T-helper 17 cell (primary cell): Measurements from ENCODE around the gene SECISBP2L. TPM values are rescaled to one million over a fixed set of nuclear protein-coding genes. Genes with fewer than 3 reads are reported as not detected.

Source experiments
- ATAC-seq: fragments of 150-1000 bp; cut with Tn5 transposase; 2 replicates; pipeline ENCODE4 v1.10.0; 2021; ENCODE audit warnings: mild to moderate bottlenecking, moderate library complexity
- DNase-seq, 3 donors: peaks; one replicate each; pipeline versions ENCODE4 v3.0.0 to v3.0.0-alpha.2; 2020 to 2021
- H3K9me3 ChIP-seq: one replicate; pipeline ENCODE4 v1.7.0; 2013; ENCODE audit warnings: low read length, mild to moderate bottlenecking; ENCODE audit not compliant: control insufficient read depth, poor library complexity, severe bottlenecking
- H3K27ac Mint-ChIP-seq: one replicate; pipeline ENCODE4 v1.8.0; 2022; ENCODE audit warnings: mild to moderate bottlenecking, moderate library complexity, mixed read lengths
- H3K27me3 Mint-ChIP-seq: one replicate; pipeline ENCODE4 v1.8.0; 2022; ENCODE audit warnings: mixed read lengths
- H3K36me3 Mint-ChIP-seq: one replicate; pipeline ENCODE4 v1.8.0; 2022; ENCODE audit warnings: low read depth, mixed read lengths
- H3K4me1 Mint-ChIP-seq: one replicate; pipeline ENCODE4 v1.8.0; 2022; ENCODE audit warnings: mild to moderate bottlenecking, mixed read lengths
- H3K4me3 Mint-ChIP-seq: one replicate; pipeline ENCODE4 v1.8.0; 2022; ENCODE audit warnings: mild to moderate bottlenecking, moderate library complexity, mixed read lengths
- total RNA-seq, 4 donors: library from RNA in 2 of 4; stranded (reverse) in 2 of 4; gene quantifications; one replicate each; pipeline ENCODE4 v1.2.3 and lab custom pipeline; 2022 to 2026

SECISBP2L gene, protein sequence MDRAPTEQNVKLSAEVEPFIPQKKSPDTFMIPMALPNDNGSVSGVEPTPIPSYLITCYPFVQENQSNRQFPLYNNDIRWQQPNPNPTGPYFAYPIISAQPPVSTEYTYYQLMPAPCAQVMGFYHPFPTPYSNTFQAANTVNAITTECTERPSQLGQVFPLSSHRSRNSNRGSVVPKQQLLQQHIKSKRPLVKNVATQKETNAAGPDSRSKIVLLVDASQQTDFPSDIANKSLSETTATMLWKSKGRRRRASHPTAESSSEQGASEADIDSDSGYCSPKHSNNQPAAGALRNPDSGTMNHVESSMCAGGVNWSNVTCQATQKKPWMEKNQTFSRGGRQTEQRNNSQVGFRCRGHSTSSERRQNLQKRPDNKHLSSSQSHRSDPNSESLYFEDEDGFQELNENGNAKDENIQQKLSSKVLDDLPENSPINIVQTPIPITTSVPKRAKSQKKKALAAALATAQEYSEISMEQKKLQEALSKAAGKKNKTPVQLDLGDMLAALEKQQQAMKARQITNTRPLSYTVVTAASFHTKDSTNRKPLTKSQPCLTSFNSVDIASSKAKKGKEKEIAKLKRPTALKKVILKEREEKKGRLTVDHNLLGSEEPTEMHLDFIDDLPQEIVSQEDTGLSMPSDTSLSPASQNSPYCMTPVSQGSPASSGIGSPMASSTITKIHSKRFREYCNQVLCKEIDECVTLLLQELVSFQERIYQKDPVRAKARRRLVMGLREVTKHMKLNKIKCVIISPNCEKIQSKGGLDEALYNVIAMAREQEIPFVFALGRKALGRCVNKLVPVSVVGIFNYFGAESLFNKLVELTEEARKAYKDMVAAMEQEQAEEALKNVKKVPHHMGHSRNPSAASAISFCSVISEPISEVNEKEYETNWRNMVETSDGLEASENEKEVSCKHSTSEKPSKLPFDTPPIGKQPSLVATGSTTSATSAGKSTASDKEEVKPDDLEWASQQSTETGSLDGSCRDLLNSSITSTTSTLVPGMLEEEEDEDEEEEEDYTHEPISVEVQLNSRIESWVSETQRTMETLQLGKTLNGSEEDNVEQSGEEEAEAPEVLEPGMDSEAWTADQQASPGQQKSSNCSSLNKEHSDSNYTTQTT
- total RNA-seq, result 10 to 100 TPM; 49.4 to 56.8 TPM
- 74.5 to 94.0 reads per million in 2 donors for total RNA-seq (lab: John Stamatoyannopoulos, UW)

DNA sequence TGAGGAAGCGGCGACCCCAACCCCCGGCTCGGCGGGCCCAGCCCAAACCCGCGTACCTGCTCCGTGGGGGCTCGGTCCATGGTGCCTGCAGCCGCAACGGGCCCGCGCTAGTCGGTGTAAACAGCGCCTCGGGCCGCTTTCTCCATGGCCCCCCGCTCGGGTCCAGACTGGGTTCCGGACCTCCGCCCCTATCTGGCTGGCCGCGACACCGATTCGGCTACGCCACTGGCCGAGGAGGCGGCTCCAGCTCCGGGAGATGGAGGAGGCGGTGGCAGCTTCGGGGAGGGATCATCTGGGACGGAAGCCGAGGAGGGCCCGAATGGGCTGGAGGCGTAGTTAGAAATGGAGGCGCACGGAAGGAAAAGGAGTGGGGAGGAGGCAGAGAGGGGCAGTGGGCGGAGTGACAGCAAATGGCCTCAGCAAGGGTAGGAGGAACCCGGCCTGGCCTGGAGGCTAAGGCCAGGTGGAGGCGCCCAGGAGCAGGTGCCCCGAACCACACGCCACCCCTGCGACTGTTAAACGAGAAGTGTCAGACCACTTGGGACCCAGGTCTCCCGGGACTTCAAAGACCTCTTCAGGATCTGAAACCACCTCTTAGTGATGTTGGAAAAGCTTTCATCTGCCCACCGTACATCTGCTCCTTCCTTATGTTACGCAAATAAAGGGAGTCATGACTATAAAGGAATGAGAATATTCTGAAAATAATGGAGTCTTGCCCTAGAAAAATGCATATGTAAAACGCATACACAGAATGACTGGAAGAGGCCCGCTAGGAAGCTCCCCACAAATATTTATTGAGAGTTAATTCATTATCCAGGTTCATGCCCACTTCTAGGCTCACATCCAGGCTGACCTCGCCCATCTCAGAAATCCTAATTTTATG is at the start of gene SECISBP2L:
SECISBP2L (minus strand) TSS at position 227 of the 883 bp plus-strand sequence; CDS start at position 80, 147 bp downstream.
- no peaks in the 10 kb centered on the region for H3K9me3 ChIP-seq
- Mint-ChIP-seq H3K27ac (peak within 1 kb of the TSS; percentile 78), H3K4me1 (peaks cover 24% of the 10 kb centered on the region), H3K27me3 (no peaks in the 10 kb centered on the region), H3K4me3 (peak within 1 kb of the TSS; percentile 97), H3K36me3 (peaks cover 2% of the 10 kb centered on the region)
- DNase-seq (peak; percentile 73 to 82 (median 81)), ATAC-seq (peak; percentile 95)

DNA sequence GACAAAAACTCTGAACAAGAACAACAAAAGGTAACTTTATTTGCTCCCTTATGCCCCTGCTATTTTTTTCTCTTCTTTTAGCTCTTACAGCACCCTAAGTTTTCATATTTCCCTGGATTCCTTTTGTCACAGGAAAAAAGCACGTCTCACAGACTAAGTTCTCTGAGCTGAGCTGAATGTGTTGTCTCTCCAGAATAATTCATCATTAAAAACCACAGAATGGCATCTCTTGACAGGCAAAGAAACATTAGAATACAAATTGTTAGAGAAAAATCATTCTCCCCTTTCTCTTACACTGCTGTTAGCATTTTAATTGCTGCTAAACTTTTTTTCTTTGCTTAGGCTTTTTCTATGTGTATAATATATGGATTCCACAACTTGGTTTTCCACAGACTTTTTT is 48.7 kb upstream of the SECISBP2L start:
- H3K4me1 Mint-ChIP-seq, result no peaks in the 10 kb centered on the region
- H3K4me3 Mint-ChIP-seq, result no peak overlapping the region
- peaks cover 2% of the 10 kb centered on the region for H3K36me3 Mint-ChIP-seq
- DNase-seq (no peak), ATAC-seq (no peak)
- H3K27me3 Mint-ChIP-seq, result no peaks in the 10 kb centered on the region
- H3K27ac Mint-ChIP-seq, result no peak overlapping the region
- H3K9me3 ChIP-seq, result no peaks in the 10 kb centered on the region

DNA sequence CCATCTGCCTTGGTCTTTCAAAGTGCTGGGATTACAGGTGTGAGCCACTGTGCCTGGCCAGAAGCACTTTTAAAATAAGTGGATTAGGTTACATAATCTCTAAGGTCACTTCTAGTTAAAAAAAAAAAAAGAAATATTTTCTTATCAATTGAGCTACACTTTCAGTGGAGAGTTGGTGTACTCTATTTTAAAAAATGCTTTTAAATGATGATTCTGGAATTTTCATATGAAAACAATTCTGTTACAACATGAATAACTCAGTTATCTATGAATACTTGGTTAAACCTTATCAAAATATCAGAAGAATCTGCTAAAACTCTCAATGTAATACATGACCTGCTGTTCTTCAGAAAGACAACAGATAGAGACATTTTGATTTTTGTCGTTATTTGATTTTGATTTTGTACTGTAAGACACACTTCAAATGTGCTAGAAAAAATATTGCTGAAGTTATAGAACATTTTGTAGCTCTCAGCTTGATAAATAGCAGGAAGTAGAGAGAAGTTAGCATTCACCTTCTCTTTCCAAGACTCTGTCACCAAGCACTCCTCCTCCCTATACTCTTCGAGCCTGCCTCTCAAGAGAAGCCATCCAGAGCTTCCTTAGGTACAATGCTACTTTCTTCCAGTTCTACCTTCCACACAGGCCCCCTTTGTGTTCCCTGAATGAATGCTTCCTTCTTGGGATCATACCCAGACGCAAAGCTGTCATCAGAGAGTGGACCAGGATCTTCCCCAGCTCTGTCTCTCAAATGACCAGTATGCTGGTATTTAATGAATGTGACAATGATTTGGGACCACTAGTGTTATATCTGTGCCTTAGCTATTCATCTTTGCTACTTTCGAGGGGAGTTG is 47.2 kb upstream of the SECISBP2L start:
- Mint-ChIP-seq H3K27ac (no peak overlapping the region), H3K27me3 (no peaks in the 10 kb centered on the region)
- DNase-seq, result no peak

DNA sequence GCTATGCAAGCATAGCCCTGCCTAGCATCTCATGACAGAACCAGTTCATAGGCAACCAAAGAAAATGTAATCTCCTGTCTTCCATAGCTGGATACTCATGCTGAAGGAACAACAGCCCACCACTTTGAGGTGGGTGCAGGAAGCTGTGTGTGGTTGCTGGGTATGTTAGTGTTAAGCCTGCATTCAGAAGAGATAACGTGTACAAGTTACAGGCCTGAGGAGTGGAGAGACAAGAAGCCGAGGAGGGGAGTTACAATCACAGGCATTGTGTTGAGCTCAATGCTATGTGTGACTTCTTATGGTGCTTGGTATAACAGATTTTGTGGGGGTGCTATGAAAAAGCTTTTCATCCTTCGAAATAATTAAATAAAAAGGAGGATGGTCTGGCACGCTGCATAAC is 42.8 kb upstream of the SECISBP2L start:
- no peaks in the 10 kb centered on the region for H3K9me3 ChIP-seq
- H3K27me3 Mint-ChIP-seq, result no peaks in the 10 kb centered on the region
- no peaks in the 10 kb centered on the region for H3K36me3 Mint-ChIP-seq
- no peak overlapping the region for H3K27ac Mint-ChIP-seq
- DNase-seq, result no peak
- ATAC-seq, result no peak
- H3K4me1 Mint-ChIP-seq, result no peaks in the 10 kb centered on the region
- no peak overlapping the region for H3K4me3 Mint-ChIP-seq

More for the DNA sequence above, 47.2 kb upstream of the SECISBP2L start:
- Mint-ChIP-seq H3K36me3 (peaks cover 2% of the 10 kb centered on the region), H3K4me3 (no peak overlapping the region), H3K4me1 (no peaks in the 10 kb centered on the region)
- no peak for ATAC-seq
- no peaks in the 10 kb centered on the region for H3K9me3 ChIP-seq

DNA sequence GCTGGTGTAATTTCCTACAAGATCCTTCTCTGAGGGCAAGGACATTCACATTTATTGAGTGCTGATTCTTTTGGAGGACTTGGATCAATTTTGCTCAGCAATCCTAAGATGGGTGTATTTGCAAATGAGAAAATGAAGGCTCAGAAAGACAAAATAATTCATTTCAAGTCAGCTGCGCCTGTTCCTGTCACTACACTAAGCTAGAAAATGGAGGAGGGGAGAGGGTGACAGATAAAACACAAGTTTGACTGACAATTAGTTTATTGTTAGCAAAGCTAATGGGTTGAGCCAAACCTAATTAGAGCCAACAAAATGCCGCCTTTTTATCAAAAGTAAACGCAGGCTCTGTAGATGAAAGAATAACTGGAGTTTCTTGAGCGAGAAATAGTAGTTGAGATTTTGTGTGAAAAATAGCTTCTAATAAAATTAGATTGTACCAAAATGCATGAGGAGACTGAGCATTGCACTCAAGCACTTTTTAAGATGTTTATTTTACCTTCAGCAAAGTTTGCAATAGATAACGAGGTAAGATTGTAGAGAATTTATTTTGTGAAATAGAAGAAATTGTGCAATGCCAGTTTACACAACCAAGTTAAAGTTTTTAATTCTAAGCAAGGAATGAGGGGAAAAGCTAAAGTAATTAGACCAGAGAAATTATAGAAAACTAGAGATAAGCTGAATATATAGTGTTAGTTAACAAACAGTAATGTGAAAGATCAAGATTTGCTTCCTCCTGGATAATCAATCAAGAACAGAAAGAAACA is 39.6 kb upstream of the SECISBP2L start:
- H3K4me3 Mint-ChIP-seq, result no peak overlapping the region
- ATAC-seq, result no peak
- no peaks in the 10 kb centered on the region for H3K27me3 Mint-ChIP-seq
- no peak for DNase-seq
- no peak overlapping the region for H3K27ac Mint-ChIP-seq
- H3K9me3 ChIP-seq, result no peaks in the 10 kb centered on the region
- H3K36me3 Mint-ChIP-seq, result no peaks in the 10 kb centered on the region
- no peaks in the 10 kb centered on the region for H3K4me1 Mint-ChIP-seq

DNA sequence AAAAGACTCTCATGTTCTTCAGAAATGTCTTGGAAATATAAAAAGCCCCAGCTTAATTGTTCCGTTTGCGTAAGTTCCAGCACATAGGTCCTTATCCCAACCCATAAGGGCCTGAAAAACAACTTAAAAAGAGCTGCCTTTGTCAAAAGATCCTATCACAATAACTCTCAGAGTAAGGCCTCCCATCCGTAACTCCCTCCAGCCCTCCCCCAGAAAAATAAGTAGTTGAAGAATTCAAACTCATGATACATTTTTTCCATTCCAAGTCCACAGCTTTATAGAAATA is 38.0 kb upstream of the SECISBP2L start:
- ATAC-seq, result no peak
- no peaks in the 10 kb centered on the region for H3K36me3 Mint-ChIP-seq

DNA sequence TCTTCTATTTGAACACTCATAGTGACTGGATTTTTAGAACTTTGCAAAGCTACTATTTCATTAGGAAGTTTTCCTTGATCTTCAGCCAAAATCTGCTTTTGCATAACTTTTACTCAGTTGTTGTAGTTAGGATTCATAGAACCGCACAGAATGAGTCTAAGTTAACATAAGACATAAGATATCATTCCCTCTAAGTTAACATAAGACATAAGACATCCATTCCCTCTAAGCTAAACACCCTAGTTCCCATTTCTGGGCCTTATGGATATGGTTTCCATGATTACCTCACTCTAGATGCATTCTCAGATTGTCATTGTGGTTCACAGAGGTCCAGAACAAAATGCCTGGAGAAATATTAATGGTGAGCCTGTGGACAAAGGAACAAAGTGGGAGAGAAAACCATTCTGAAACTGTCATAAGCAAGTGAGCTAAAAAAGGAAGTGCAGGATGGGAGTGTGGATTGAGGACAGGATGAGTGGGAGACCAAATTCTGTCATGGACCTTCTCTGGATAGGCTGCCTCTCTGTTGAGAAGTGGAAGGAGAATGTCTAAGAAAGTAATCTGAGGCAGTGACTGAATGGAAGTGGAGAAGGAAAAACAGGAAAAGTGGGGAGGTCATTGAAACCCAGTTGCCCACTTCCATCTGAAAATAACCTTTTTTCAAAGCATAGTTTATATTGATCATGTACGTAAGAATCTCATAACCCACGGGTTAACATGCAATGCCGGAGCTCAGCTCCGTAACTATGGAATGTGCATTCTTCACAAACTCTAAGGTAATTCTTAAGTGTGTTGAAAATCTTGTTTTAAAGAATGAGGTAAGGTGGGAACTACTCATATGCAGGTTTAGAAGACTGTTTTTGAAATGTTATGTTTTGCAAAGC is 37.4 kb upstream of the SECISBP2L start:
- Mint-ChIP-seq H3K36me3 (no peaks in the 10 kb centered on the region), H3K4me3 (no peak overlapping the region), H3K4me1 (no peaks in the 10 kb centered on the region), H3K27me3 (peaks cover 2% of the 10 kb centered on the region), H3K27ac (no peak overlapping the region)
- ATAC-seq (no peak), DNase-seq (no peak)
- H3K9me3 ChIP-seq, result no peaks in the 10 kb centered on the region

More for the DNA sequence above, 38.0 kb upstream of the SECISBP2L start:
- H3K9me3 ChIP-seq, result no peaks in the 10 kb centered on the region
- H3K27ac Mint-ChIP-seq, result no peak overlapping the region
- no peaks in the 10 kb centered on the region for H3K27me3 Mint-ChIP-seq
- H3K4me3 Mint-ChIP-seq, result no peak overlapping the region
- DNase-seq, result no peak
- no peaks in the 10 kb centered on the region for H3K4me1 Mint-ChIP-seq

DNA sequence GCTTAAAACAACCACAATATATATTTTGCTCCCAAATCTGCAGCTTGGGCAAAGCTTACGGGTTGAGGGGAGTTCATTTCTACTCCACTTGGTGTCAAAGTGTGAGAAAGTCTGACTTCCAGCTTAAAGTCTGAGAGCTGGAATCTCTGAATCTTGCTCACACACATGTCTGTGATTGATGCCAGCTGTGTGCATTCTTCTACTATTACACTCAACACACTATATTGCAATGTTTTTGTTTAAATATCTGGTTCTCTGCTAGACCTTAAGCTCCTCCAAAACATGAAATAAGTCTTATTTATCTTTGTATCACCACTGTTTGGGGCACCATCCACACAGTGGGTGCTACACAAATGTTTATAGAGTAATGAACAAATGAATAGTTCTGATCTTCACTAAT is 36.7 kb upstream of the SECISBP2L start:
- no peak for ATAC-seq
- no peaks in the 10 kb centered on the region for H3K4me1 Mint-ChIP-seq
- no peak overlapping the region for H3K4me3 Mint-ChIP-seq

DNA sequence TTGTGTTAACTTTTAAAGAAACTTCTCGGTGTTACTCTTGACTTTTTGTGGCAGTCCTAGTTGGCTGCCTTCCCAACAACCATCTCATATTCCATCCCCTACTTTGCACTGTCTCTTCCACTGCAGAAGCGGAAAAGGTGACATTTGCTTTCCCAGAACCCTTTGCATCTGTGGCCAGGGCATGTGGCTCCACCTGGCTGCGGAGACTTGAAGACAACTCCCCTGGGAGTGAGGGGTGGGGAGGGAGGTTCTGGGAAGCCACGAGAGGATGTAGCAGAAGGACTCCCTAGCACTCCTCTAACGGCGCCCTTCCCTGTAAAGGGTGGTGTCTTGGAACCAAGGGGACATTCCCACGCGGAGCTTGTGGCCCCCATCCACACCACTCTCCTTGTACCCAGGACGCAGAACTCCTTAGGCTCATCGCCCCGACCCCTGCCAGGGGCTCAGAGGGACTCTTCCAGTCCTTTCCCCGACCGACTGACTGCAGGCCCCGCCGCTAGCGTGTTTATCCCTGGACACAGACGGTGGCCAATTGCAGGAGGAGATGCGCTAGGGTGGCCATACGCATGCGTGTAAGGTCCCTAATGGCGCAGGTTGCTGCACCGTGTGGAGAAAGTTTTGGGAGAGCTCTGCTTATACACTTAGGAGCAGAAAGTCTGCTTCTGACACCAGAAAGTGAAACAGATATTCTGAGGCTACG is 33.2 kb upstream of the SECISBP2L start:
- Mint-ChIP-seq H3K4me3 (no peak overlapping the region), H3K36me3 (peaks cover 2% of the 10 kb centered on the region), H3K27me3 (peaks cover 7% of the 10 kb centered on the region), H3K4me1 (no peaks in the 10 kb centered on the region), H3K27ac (no peak overlapping the region)
- ATAC-seq, result no peak
- H3K9me3 ChIP-seq, result no peaks in the 10 kb centered on the region
- no peak for DNase-seq

More for the DNA sequence above, 36.7 kb upstream of the SECISBP2L start:
- Mint-ChIP-seq H3K27me3 (peaks cover 7% of the 10 kb centered on the region), H3K27ac (no peak overlapping the region), H3K36me3 (peaks cover 2% of the 10 kb centered on the region)
- DNase-seq, result no peak
- no peaks in the 10 kb centered on the region for H3K9me3 ChIP-seq

DNA sequence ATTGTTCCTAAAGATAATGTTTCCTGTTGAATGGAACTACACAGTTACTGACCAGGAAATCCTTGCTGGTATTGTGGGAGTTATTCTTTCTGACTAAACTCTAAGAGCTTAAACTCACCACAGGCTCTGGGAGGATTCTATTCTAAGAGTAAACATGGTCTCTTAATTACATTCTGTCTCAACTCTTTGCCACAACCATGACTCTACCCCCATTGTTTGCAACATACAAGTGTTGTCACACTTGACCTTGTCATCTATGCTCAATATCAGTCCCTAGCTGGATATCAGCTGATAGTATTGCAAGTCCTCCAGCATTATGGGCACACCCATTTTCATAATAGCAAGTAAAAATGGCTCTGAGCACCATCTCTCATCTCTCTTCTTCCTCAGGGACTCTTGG is 29.6 kb upstream of the SECISBP2L start:
- no peak for DNase-seq
- Mint-ChIP-seq H3K4me1 (no peaks in the 10 kb centered on the region), H3K27ac (no peak overlapping the region), H3K36me3 (peaks cover 2% of the 10 kb centered on the region), H3K4me3 (no peak overlapping the region), H3K27me3 (peaks cover 12% of the 10 kb centered on the region)
- H3K9me3 ChIP-seq, result no peaks in the 10 kb centered on the region
- no peak for ATAC-seq
